C4-2B (cell line): Measurements from ENCODE around the gene COL24A1.

ENCODE experiments used
- ZFX ChIP-seq: fragments of 450-650 bp; IDR thresholded peaks from 2 replicates; pipeline ENCODE4 v1.6.1; 2017
- TF ChIP-seq, protein P1 (sequence below): fragments of 450-650 bp; conservative IDR thresholded peaks from 2 replicates; pipeline ENCODE4 v1.5.1; 2017; ENCODE audit warnings: mild to moderate bottlenecking

DNA sequence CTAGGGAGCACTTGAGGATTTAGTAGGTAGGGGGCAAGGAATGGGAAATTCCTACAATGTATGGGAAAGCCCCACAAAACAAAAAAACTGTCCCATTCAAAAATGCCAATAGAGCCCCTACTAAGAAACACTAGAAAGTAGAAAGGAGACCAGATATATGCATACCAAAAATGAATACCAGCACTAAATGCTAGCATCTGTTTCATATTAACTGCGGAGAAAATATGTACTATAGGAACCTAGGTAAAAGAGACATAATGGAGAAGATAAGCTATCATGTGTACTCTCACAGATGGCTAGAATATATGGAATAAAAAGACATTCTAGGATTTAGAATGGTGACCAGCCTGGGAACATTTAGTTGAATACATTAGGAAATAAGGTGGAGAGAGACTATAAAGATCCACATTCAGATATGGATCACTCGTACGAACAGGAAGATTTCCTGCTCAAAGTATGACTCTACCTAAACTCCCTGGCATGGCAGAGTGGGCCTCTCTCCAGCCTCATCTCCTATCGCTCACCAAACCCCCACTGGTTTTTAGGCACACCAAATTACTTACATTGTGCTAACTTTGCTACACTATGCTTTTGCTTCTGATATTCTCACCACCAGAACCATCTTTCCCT is 466.7 kb downstream of the COL24A1 start:
- TF ChIP-seq, protein P1, sequence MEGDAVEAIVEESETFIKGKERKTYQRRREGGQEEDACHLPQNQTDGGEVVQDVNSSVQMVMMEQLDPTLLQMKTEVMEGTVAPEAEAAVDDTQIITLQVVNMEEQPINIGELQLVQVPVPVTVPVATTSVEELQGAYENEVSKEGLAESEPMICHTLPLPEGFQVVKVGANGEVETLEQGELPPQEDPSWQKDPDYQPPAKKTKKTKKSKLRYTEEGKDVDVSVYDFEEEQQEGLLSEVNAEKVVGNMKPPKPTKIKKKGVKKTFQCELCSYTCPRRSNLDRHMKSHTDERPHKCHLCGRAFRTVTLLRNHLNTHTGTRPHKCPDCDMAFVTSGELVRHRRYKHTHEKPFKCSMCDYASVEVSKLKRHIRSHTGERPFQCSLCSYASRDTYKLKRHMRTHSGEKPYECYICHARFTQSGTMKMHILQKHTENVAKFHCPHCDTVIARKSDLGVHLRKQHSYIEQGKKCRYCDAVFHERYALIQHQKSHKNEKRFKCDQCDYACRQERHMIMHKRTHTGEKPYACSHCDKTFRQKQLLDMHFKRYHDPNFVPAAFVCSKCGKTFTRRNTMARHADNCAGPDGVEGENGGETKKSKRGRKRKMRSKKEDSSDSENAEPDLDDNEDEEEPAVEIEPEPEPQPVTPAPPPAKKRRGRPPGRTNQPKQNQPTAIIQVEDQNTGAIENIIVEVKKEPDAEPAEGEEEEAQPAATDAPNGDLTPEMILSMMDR, result no peak
- no peak for TF ChIP-seq ZFX
